GM18507 (cell line): Measurements from ENCODE around the gene DGKZ.
A peak's percentile ranks its signal among the peaks of the same experiment; 100 is the strongest.
"Not testable (repeated sequence)": the region's sequence is repeated elsewhere in the genome, so short reads cannot be mapped to it uniquely, and the experiment has no call there.

Source experiments
- DNase-seq: peaks from one replicate; pipeline ENCODE4 v3.0.0; 2011; ENCODE audit warnings: low read depth; ENCODE audit not compliant: insufficient read length; ENCODE audit errors: extremely low spot score
- FAIRE-seq: peaks from 2 replicates; lab custom pipeline; 2011; peaks lifted over from hg19 to GRCh38; lab: Jason Lieb, UNC

DGKZ gene

DNA sequence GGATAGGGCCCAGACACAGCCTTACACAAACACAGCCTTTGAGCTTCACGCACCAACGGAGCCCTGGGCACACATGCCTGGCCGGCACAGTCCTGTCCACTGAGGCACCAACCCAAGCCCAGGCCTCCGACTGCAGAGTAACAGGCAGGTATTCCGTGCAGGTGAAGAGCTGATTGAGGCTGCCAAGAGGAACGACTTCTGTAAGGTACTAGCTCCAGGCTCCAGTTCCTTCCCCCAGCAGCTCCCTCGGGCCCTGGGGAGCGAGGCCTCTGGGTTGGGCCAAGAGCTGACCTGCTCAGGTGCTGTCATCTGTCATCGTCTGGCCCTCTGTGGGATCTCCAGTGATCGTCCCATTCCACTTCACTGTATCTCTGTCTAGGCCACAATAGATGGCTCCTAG is 31.0 kb downstream of the DGKZ start:
- DNase-seq (no peak), FAIRE-seq (no peak)

DNA sequence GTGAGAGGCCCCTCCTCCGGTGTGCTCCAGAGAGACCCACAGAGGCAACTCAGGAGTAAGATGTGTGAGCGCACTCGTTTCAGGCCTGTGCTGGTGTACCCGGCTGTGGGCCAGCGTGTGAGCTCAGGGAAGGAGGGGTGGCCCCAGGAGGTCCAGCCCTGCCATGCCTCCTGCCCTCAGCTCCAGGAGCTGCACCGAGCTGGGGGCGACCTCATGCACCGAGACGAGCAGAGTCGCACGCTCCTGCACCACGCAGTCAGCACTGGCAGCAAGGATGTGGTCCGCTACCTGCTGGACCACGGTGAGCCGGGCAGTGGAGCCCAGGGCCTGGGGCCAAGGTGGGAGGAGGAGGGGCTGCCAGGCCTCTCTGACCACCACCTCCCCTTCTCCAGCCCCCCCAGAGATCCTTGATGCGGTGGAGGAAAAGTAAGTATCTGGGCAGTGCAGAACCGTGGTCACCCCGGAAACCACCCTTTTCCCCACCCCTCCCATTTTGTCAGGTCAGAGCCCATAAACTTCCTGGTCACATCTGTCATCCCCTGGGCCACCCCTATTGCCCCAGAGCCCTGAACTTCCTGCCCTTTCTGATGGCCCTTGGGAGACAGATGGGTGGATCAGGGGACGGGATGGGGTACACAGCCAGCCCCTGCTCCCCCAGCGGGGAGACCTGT is 31.7 kb downstream of the DGKZ start:
- FAIRE-seq = no peak
- DNase-seq = no peak

DNA sequence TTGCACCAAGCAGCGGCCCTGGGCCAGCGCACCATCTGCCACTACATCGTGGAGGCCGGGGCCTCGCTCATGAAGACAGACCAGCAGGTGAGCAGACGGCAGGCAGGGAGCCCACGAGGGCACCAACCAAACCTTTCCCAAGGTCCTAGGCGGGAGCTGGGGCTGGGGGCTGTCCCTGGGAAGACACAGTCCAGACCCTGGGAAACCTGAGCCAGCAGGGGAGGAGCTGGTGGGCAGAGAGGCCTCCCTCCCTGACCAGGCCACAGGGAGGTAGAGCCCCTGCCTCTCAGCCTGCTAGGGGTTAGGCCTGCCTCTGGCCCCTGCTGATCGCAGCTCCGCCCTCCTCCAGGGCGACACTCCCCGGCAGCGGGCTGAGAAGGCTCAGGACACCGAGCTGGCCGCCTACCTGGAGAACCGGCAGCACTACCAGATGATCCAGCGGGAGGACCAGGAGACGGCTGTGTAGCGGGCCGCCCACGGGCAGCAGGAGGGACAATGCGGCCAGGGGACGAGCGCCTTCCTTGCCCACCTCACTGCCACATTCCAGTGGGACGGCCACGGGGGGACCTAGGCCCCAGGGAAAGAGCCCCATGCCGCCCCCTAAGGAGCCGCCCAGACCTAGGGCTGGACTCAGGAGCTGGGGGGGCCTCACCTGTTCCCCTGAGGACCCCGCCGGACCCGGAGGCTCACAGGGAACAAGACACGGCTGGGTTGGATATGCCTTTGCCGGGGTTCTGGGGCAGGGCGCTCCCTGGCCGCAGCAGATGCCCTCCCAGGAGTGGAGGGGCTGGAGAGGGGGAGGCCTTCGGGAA is 32.4 kb downstream of the DGKZ start:
- not testable (repeated sequence) for DNase-seq, FAIRE-seq

- FAIRE-seq = peak; percentile 51
- DNase-seq = no peak
Observed at GRCh38 chr11:46380340-46381047, 33.2 kb downstream of the DGKZ start.

- DNase-seq = no peak
- FAIRE-seq = no peak
Observed at GRCh38 chr11:46381048-46381818, 34.0 kb downstream of the DGKZ start, which contains the start of gene MDK. MDK (plus strand) TSS chr11:46381669; CDS start chr11:46382058, 389 bp downstream.

- no peak for FAIRE-seq
Observed at GRCh38 chr11:46381819-46382645, 34.8 kb downstream of the DGKZ start.

GRCh38 chr11:46382646-46383403 is 35.6 kb downstream of the DGKZ start:
- no peak for DNase-seq
- no peak for FAIRE-seq

More at GRCh38 chr11:46381819-46382645, 34.8 kb downstream of the DGKZ start:
- DNase-seq = no peak

DNA sequence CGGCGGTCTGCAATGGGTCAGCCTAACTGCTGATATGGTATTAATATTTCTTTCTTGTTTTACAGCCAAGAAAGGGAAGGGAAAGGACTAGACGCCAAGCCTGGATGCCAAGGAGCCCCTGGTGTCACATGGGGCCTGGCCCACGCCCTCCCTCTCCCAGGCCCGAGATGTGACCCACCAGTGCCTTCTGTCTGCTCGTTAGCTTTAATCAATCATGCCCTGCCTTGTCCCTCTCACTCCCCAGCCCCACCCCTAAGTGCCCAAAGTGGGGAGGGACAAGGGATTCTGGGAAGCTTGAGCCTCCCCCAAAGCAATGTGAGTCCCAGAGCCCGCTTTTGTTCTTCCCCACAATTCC is 36.1 kb downstream of the DGKZ start:
- DNase-seq (no peak), FAIRE-seq (no peak)

DNA sequence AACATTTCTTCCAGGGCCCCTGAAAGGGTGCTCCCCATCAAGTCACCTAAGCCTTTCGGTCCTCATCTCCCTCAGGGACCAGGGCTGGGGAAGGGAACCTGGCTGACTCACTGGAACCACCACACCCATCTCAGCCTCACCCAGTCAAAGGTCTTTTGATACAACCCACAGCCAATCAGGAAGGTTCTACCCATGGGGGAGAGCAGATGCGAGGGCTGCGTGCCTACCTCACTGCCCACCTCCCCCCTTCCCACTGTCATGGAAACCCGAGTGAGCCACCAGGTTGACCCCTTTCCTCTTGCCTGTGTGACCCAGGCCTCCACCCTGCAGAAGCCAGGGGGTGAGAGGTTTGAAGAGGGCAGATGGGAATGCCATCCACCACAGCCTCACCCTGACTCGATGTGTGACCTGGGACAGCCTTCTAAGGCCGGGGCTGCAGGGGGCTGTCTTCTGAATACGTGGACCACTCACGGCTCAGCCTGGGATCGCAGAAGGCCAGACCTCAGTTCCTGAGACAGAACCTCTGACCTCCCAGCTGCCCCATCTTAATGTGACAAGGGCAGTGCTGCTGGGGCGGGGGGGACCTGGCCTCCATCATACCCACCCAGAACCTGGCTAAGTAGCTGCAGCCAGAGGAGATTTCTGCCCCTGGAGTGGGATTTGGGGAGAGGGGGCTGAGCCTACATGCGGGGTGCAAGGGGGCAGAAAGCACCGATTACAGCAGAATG is 36.9 kb downstream of the DGKZ start:
- no peak for DNase-seq
- FAIRE-seq = no peak

DNA sequence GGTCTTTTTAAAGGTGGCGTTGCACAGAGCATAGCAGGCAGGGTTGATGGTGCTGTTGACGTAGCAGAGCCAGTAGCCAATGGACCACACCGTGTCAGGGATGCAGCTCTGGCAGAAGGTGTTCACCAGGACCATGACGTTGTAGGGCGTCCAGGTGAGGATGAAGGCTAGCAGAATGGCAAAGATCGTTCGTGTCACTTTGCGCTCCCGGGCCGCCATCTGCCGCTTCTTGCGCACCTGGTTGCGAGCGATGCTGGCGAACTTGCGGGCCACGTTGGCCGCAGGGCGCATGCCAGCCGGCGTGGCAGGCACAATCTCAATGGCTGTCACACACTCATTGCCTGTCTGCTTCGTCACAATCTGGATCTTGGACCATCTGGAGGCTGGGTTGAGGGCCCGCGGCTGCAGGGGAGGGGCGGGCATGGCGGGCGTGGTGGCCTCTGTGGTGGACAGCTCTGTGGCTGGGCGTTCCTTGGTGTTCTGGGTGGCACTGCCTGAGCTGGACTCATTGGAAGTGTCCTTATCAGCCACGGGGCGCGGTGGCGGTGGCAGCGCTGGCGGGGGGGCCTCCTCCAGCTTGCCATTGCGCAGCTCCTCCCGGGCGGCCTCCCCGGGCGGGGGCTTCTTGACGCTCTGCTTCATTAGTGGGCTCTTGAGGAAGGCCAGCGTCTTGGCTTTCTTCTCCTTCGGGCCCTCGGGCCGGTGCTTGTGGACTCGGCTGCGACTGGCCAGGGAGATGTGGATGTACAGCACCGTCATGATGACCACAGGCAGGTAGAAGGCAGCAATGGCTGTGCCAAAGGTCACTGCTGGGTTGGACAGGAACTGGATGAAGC is 38.1 kb downstream of the DGKZ start:
- no peak for FAIRE-seq
- no peak for DNase-seq

DNA sequence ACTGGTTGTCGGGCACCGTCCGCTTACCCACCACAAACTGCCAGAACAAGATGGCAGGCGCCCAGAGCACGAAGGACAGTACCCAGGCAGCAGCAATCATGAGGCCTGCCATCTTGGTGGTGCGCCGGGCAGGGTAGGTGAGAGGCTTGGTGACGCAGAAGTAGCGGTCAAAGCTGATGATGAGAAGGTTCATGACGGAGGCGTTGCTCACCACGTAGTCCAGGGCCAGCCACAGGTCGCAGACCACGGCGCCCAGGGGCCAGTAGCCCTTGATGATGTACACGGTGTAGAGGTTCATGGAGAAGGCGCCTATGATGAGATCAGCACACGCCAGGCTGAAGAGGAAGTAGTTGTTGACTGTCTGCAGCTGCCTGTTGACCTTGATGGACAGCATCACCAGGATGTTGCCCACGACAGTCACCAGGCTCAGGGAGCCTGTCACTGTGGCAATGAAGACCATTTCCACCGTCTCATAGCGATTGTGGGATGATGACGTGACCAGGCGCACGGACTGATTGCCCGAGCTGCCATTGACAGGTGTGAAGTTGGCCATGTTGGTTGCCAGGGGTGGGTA is 38.8 kb downstream of the DGKZ start:
- no peak for DNase-seq
- FAIRE-seq = no peak

- FAIRE-seq = no peak
- DNase-seq = no peak
Observed at GRCh38 chr11:46386674-46387073, 39.4 kb downstream of the DGKZ start.

GRCh38 chr11:46387456-46387855 is 40.2 kb downstream of the DGKZ start:
- FAIRE-seq (no peak), DNase-seq (no peak)

- no peak for FAIRE-seq
- DNase-seq = no peak
Observed at GRCh38 chr11:46387919-46388618, 40.8 kb downstream of the DGKZ start.

DNA sequence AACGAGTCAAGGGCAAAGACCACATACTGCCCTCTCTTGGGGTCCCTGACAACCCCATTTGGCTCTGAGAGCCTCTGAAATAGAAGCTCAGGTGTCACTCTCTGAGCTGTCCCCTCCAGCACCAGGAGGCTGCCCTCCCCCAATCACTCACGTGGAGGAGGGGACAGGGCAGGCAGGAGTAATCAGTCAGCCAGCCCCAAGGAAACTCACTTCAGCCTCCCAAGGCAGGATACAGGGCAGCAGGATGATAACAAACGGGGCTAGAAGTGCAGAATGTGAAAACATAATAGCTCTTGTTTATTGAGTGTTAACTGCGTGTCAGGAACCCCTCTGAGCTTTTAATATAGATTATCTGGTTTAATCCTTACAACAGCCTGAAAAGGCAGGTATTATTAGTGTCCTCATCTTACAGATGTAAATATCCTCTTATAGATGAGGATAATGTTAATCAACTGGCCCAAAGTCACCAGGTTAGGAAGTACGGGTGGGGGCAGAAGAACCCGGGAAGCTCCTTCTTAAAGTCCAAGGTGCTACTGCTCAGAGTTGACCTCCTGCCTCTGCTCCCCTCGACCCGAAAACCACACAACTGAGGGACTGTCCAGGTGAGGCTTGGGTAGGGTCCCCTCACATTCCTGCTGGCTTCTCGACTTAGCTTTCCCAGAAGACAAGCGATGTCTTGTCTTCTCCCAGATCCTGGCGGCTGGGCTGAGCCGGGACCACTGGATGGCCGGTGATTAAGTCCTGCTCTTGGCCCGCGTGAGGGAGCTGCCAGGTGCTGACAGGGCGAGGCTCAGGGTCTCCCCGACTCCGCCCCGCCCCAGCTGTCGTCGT is 41.6 kb downstream of the DGKZ start:
- no peak for DNase-seq
- FAIRE-seq = no peak
